NCI-H748 (cell line): ENCODE results near the gene AHDC1.
"Not testable (repeated sequence)": the region's sequence is repeated elsewhere in the genome, so short reads cannot be mapped to it uniquely, and the experiment has no call there.

Source experiments
- DNase-seq: peaks from one replicate; lab custom pipeline; 2025; ENCODE audit not compliant: unreplicated experiment; lab: John Stamatoyannopoulos, UW

AHDC1 gene, protein sequence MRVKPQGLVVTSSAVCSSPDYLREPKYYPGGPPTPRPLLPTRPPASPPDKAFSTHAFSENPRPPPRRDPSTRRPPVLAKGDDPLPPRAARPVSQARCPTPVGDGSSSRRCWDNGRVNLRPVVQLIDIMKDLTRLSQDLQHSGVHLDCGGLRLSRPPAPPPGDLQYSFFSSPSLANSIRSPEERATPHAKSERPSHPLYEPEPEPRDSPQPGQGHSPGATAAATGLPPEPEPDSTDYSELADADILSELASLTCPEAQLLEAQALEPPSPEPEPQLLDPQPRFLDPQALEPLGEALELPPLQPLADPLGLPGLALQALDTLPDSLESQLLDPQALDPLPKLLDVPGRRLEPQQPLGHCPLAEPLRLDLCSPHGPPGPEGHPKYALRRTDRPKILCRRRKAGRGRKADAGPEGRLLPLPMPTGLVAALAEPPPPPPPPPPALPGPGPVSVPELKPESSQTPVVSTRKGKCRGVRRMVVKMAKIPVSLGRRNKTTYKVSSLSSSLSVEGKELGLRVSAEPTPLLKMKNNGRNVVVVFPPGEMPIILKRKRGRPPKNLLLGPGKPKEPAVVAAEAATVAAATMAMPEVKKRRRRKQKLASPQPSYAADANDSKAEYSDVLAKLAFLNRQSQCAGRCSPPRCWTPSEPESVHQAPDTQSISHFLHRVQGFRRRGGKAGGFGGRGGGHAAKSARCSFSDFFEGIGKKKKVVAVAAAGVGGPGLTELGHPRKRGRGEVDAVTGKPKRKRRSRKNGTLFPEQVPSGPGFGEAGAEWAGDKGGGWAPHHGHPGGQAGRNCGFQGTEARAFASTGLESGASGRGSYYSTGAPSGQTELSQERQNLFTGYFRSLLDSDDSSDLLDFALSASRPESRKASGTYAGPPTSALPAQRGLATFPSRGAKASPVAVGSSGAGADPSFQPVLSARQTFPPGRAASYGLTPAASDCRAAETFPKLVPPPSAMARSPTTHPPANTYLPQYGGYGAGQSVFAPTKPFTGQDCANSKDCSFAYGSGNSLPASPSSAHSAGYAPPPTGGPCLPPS (N-terminal part only)

GRCh38 chr1:27603681-27604578, at the start of gene AHDC1:
AHDC1 (minus strand) TSS chr1:27604144; CDS start chr1:27552115, 52,029 bp downstream.
- DNase-seq = peak; percentile 91

DNA sequence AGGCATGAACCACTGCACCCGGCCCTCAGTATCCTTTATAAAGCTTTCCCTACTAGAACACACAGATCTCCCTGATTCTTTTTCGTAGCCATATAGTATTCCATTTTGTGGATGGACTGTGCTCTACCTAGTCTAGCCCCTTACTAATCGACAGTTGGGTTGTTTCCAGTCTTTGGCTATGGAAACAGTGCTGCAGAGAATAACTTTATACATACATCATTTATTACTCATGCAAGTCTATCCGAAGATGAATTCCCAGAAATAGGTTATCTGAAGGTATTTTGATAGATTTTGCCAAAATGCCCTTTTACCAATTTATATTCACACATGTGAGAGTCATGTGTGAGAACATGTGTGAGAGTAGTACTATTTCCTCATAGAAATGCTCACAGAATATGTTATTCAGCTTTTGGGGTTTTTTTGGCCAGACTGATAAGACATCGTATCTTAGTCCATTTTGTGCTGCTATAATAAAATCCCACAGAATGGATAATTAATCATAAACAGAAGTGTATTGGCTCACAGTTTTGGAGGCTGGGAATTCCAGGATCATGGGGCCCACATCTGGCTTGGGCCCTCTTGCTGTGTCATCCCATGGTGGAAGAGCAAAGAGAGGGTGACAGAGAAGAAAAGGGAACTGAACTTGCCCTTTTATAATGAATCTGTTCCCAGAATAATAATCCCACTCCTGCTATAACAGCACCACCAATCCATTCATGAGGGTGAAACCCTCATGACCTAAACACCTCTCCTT, 48.3 kb upstream of the AHDC1 start:
- DNase-seq = no peak

- peak; percentile 47 for DNase-seq
Observed at GRCh38 chr1:27650539-27651175, 46.7 kb upstream of the AHDC1 start.

DNA sequence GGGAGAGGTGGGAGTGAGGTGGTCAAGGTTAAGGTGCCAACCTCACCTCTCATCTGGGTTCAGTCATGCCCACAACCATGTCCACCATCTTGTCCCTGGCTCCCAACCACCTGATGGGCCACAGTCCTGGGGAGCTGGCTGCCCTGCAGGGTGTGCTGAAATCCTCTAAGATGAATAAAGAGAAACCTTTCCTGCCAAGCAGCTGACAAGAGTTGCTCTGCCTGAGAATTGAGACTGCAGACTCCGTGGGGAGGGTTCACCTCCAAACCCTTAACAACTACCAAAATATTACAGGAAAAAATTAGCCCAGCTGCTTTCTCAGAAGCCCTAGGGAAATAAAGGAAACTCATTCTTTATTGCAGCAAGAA, 46.2 kb upstream of the AHDC1 start:
- no peak for DNase-seq

GRCh38 chr1:27649306-27649635, 45.3 kb upstream of the AHDC1 start:
- DNase-seq = no peak

DNA sequence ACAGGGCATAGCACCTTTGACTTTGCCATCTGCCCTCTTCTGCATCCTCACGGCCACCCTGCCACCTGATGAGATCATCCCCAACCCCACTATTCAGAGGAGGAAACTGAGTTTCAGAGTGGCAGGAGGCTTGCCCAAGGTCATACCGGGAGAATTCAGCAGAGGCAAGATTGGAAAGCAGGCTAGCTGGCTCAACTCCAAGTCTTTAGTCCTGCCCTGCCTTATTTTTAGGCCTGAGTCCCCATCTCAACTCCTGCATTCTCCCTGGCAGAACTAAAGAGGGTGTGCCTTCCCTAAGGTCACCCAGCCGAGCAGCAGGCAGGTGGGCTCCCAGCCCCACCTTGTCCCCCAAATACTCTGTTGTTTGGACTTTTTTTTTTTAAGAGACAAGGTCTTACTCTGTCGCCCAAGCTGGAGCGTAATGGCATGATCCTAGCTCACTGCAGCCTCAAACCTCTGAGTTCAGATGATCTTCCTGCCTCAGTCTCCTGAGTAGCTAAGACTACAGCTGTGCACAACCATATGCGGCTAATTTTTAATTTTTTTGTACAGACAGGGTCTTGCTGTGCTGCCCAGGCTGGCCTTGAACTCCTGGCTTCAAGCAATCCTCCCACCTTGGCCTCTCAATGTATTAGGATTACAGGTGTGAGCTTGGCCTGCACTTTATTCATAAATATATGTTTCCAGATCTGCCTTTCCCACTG, 44.8 kb upstream of the AHDC1 start:
- no peak for DNase-seq

GRCh38 chr1:27647328-27647727, 43.4 kb upstream of the AHDC1 start:
- no peak for DNase-seq

GRCh38 chr1:27646676-27647075, 42.7 kb upstream of the AHDC1 start:
- DNase-seq = no peak

GRCh38 chr1:27645071-27645415, 41.1 kb upstream of the AHDC1 start:
- no peak for DNase-seq

GRCh38 chr1:27644369-27645070, 40.6 kb upstream of the AHDC1 start:
- DNase-seq = no peak

DNA sequence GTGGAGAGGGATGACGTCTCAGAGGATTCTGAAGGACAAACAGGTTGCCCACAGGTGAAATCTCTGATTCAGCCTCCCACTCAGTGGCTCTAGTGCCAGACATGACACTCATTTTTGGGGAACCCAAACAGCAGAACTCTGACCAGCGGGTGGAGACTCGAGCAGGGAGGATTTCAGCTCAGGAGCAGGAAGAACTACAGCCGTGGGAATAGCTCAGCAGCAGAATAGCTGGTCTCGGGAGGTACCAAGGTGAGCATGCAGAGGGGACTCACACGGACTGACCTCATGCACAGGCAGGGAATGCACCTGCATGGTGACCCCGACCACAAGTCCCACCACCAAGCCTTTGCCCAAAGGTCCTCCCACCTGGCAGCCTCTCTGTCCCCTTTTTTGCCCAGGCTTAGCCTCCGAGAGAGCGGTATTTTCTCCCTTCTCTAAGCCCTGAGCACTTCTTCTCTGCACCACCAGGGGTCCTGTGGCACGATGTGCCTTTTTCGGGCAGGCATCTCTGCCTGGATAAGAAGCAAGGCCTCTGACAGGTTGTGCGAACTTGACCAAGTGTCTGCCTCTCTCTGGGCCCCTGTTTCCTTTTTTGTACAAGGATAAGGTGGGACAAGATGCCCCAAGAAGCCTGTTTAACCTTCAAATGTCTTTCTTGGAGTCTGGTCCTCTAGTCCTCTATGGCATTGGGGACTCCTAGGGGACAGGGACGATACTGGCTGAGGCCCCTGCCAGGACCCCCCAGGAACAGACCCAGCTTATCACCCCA, 39.8 kb upstream of the AHDC1 start:
- DNase-seq = peak; percentile 8

DNA sequence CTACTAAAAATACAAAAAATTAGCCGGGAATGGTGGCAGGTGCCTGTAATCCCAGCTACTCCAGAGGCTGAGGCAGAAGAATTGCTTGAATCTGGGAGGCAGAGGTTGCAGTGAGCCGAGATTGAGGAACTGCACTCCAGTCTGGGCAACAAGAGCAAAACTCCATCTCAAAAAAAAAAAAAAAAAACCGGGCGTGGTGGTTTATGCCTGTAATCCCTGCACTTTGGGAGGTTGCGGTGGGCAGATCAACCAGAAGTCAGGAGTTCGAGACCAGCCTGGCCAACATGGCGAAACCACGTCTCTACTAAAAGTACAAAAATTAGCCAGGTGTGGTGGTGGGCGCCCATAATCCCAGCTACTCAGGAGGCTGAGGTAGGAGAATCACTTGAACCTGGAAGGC, 36.6 kb upstream of the AHDC1 start:
- DNase-seq = not testable (repeated sequence)

DNA sequence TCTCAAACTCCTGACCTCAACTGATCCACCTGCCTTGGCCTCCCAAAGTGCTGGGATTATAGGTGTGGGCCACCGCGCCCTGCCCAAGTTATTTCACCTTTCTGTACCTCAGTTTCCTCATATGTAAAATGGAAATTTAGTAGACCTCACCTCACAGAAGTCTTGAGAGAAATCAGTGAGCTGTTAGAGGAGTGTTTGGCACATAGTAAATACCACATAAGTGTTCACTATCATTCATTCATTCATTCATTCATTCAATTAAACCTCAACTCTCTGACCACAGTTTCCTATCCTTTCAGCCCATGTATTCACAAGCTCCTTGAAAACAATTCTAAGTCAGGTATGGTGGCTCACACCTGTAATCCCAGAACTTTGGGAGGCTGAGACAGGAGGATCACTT, 34.9 kb upstream of the AHDC1 start:
- no peak for DNase-seq

- no peak for DNase-seq
Observed at GRCh38 chr1:27638047-27638734, 34.2 kb upstream of the AHDC1 start.

DNA sequence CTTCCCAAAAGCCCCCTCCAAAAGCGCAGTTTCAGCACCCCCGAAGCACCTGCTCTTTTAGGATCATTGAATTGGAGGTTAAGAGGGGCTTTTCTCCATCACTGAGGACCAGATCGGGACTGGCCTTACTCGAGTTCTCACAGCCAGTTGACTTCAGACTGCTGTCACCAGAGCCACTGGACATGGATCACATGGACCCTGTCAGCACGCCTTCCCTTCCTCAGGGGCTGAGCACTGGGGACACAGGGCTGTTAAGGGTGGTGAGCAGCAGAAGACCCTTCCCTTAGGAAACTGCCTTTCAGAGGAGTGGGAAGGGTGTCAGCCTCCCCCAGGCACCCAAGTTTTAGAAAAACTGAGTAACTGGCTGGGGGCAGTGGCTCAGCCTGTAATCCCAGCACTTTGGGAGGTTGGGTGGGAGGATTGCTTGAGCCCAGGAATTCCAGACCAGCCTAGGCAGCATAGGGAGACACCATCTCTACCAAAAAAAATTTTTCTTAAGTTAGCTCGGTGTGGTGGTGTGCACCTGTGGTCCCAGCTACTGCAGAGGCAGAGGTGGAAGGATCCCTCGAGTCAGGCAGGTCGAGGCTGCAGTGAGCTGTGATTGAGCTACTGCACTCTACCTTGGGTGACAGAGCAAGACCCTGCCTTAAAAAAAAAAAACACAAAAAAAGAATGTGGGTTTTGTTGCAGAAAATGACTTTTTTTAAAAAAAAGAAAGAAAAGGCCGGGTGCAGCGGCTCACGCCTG, 31.6 kb upstream of the AHDC1 start:
- no peak for DNase-seq

DNA sequence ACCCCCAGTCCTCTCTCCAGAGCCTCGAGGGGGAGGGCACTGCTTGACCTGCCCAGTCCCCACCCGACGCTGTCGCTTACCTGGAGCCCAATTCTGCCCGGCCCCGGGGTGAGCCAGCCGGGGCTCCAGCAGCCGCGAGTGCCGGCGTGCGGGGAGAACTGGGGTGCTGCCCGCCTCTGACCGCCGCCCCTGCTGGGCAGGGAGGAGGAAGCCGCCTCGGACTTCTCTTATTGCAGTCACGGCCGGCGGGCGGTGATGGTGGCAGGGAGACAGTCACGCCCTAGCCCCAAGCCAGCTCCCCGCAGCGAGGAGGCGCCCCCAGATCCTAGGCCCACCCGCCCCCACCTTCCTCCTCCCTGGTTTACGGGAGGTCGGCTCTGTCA, 31.0 kb upstream of the AHDC1 start, which contains the start of gene FGR:
Gene FGR (minus strand): TSS at position 201 of the 383 bp plus-strand sequence. CDS start 11,269 bp downstream, outside the sequence.
- DNase-seq = no peak
